K562 (cell line): ENCODE results near the gene ELMO1. TPM values are rescaled to one million over a fixed set of nuclear protein-coding genes. Genes with fewer than 3 reads are reported as not detected.

Experiments used
- ATAC-seq: fragments of 200-7000 bp; cut with Tn5 transposase; 3 replicates; pipeline ENCODE4 v1.9.1; 2020; ENCODE audit warnings: moderate library complexity
- BruUV-seq: library from RNA; stranded (reverse); fragments of 400-500 nt; replicated peaks from 2 replicates; lab custom pipeline; 2021; lab: Mats Ljungman, UMichigan
- CTCF ChIA-PET: fragments of 300-600 bp; formaldehyde crosslinking; extraction: SDS; loops from one replicate; lab custom pipeline; 2021; ENCODE audit warnings: low intra/inter-chr PET ratio; lab: Yijun Ruan, JAX
- POLR2A ChIA-PET: fragments of 300-600, 350-650 bp; sonication (Branson Sonifier 250); formaldehyde crosslinking; extraction: SDS; loops from one replicate; lab custom pipeline; 2021; ENCODE audit warnings: antibody characterized with exemption, inconsistent platforms; lab: Yijun Ruan, JAX
- DNase-seq, 4 experiments: peaks; one replicate each; pipeline versions ENCODE4 v3.0.0 to v3.0.0-alpha.2; 2011 to 2018; ENCODE audit warnings: low spot score in 3 of 4, mixed read lengths in 3 of 4; ENCODE audit errors: extremely low read depth in 1 of 4
- FAIRE-seq: peaks from 2 replicates; lab custom pipeline; 2011; peaks lifted over from hg19 to GRCh38; lab: Jason Lieb, UNC
- H2AFZ ChIP-seq: 2 replicates; pipeline ENCODE4 v1.6.0; 2011; ENCODE audit warnings: low read depth, low read length, control low read depth, inconsistent platforms
- H3K27ac ChIP-seq: fragments of 200-600 bp; 3 replicates; pipeline ENCODE4 v1.8.0; 2011; ENCODE audit warnings: low read depth, mild to moderate bottlenecking, control low read depth, inconsistent platforms, low read length, moderate library complexity, mixed read lengths; ENCODE audit errors: extremely low read depth
- H3K27me3 ChIP-seq, 2 experiments: fragments of 300-600 bp in 1 of 2; 2 replicates in 1 of 2; 3 replicates in 1 of 2; pipeline versions ENCODE4 v1.6.0 to v1.8.0; 2011; ENCODE audit warnings: inconsistent platforms in 2 of 2, low read length in 2 of 2, mild to moderate bottlenecking in 1 of 2, mixed read lengths in 1 of 2, moderate library complexity in 1 of 2; ENCODE audit not compliant: control insufficient read depth in 2 of 2, insufficient read depth in 2 of 2
- H3K36me3 ChIP-seq: fragments of 300-600 bp; 3 replicates; pipeline ENCODE4 v1.8.0; 2011; ENCODE audit warnings: mild to moderate bottlenecking, low read length, inconsistent platforms; ENCODE audit not compliant: control insufficient read depth, insufficient read depth
- H3K4me1 ChIP-seq, 2 experiments: fragments of 200-600 bp in 1 of 2; replicated peaks in 1 of 2; 2 replicates in 1 of 2; 3 replicates in 1 of 2; pipeline versions ENCODE4 v1.5.1 to v1.8.0; 2011; ENCODE audit warnings: inconsistent platforms in 2 of 2, low read length in 2 of 2, mild to moderate bottlenecking in 1 of 2, mixed read lengths in 1 of 2, moderate library complexity in 1 of 2; ENCODE audit not compliant: control insufficient read depth in 2 of 2, insufficient read depth in 2 of 2
- H3K4me2 ChIP-seq: 2 replicates; pipeline ENCODE4 v1.6.1; 2011; ENCODE audit warnings: low read length, control low read depth, inconsistent platforms, mixed read lengths; ENCODE audit not compliant: insufficient read depth
- H3K4me3 ChIP-seq: fragments of 200-600 bp; sonication (generic), shearing (Covaris generic); 2 replicates; pipeline ENCODE4 v1.5.1; 2016; ENCODE audit warnings: control low read depth, inconsistent platforms
- H3K79me2 ChIP-seq: fragments of 200-600 bp; 3 replicates; pipeline ENCODE4 v1.8.0; 2011; ENCODE audit warnings: low read length, inconsistent platforms; ENCODE audit not compliant: control insufficient read depth, insufficient read depth
- H3K9ac ChIP-seq, 2 experiments: 2 replicates each; pipeline versions ENCODE4 v1.6.0 to v1.6.1; 2011; ENCODE audit warnings: low read depth in 2 of 2, low read length in 2 of 2, control low read depth in 1 of 2, inconsistent platforms in 1 of 2, mild to moderate bottlenecking in 1 of 2, mixed read lengths in 1 of 2; ENCODE audit not compliant: insufficient read depth in 1 of 2
- H3K9me1 ChIP-seq: one replicate; pipeline ENCODE4 v1.6.0; 2011; ENCODE audit warnings: inconsistent platforms, mild to moderate bottlenecking, low read length, moderate library complexity; ENCODE audit not compliant: control insufficient read depth, insufficient read depth
- H3K9me3 ChIP-seq: replicated peaks from 2 replicates; pipeline ENCODE4 v1.5.1; 2011; ENCODE audit warnings: low read depth, low read length, inconsistent platforms; ENCODE audit not compliant: control insufficient read depth, insufficient read depth
- H4K20me1 ChIP-seq: replicated peaks from 2 replicates; pipeline ENCODE4 v1.6.1; 2011; ENCODE audit warnings: low read length, inconsistent platforms, mixed read lengths; ENCODE audit not compliant: control insufficient read depth, insufficient read depth
- ARHGAP35 ChIP-seq: fragments of 450-650 bp; IDR thresholded peaks from 2 replicates; pipeline ENCODE4 v1.6.1; 2018; ENCODE audit not compliant: partially characterized antibody
- BCL6 ChIP-seq: fragments of 250-450 bp; sonication (Bioruptor Pico); IDR thresholded peaks from 2 replicates; pipeline ENCODE4 v1.4.0; 2020
- BDP1 ChIP-seq: IDR thresholded peaks from 3 replicates; pipeline ENCODE4 v1.6.1; 2011; ENCODE audit not compliant: insufficient read length, insufficient read depth
- COPS2 ChIP-seq: fragments of 450-650 bp; conservative IDR thresholded peaks from 2 replicates; pipeline ENCODE4 v1.6.1; 2016; ENCODE audit warnings: mild to moderate bottlenecking, moderate library complexity
- EP400 ChIP-seq: fragments of 450-650 bp; IDR thresholded peaks from 2 replicates; pipeline ENCODE4 v1.6.1; 2017; ENCODE audit warnings: antibody characterized with exemption, mild to moderate bottlenecking, moderate library complexity
- FOS ChIP-seq: IDR thresholded peaks from 3 replicates; pipeline ENCODE4 v1.6.1; 2011; ENCODE audit not compliant: insufficient read length; ENCODE audit errors: extremely low read depth
- FOXK2 ChIP-seq, 2 experiments: fragments of 450-650 bp; IDR thresholded peaks in 1 of 2; conservative IDR thresholded peaks in 1 of 2; 2 replicates each; pipeline ENCODE4 v1.6.1; 2016; ENCODE audit warnings: low read depth in 2 of 2, mild to moderate bottlenecking in 1 of 2
- MCM5 ChIP-seq: fragments of 450-650 bp; IDR thresholded peaks from 2 replicates; pipeline ENCODE4 v1.6.1; 2016; ENCODE audit warnings: low read depth
- MCM7 ChIP-seq, 2 experiments: fragments of 450-650 bp; IDR thresholded peaks; 2 replicates each; pipeline ENCODE4 v1.6.1; 2016 to 2018
- PML ChIP-seq: IDR thresholded peaks from 2 replicates; pipeline ENCODE4 v1.6.1; 2012; ENCODE audit warnings: low read length, inconsistent platforms
- RAD51 ChIP-seq: fragments of 450-650 bp; IDR thresholded peaks from 2 replicates; pipeline ENCODE4 v1.7.1; 2016; ENCODE audit warnings: low read depth, mild to moderate bottlenecking, borderline replicate concordance
- SLC30A9 ChIP-seq: fragments of 250-450 bp; sonication (Bioruptor Pico); IDR thresholded peaks from 2 replicates; pipeline ENCODE4 v1.8.0; 2022; ENCODE audit warnings: mild to moderate bottlenecking, moderate library complexity
- SMAD4 ChIP-seq: fragments of 250-450 bp; sonication (Bioruptor Pico); conservative IDR thresholded peaks from 2 replicates; pipeline ENCODE4 v1.8.0; 2021; ENCODE audit warnings: inconsistent platforms, mild to moderate bottlenecking, moderate library complexity
- XRCC5 ChIP-seq: fragments of 200-400 bp; formaldehyde crosslinking; IDR thresholded peaks from 2 replicates; pipeline ENCODE4 v1.6.1; 2017; ENCODE audit warnings: low read depth, mild to moderate bottlenecking, low read length
- ZC3H8 ChIP-seq: fragments of 450-650 bp; IDR thresholded peaks from 2 replicates; pipeline ENCODE4 v1.6.1; 2017
- ZNF232 ChIP-seq: sonication (generic); formaldehyde crosslinking; IDR thresholded peaks from 2 replicates; pipeline ENCODE4 v1.8.0; 2022; ENCODE audit warnings: mild to moderate bottlenecking, missing genetic modification reagents
- WGBS: fragments of 100-300 bp; shearing (Covaris generic); methylation state at CpG from one replicate; pipeline ENCODE4 v1.1.6; 2016; ENCODE audit warnings: low coverage, mixed read lengths; ENCODE audit not compliant: insufficient coverage; ENCODE audit errors: missing lambda C conversion rate; 5-methylcytosine and 5-hydroxymethylcytosine counted together
- in situ Hi-C: fragments of 300-500 bp; cut with MboI; formaldehyde crosslinking; loops from 4 replicates; pipeline ENCODE4 v1.15.0; 2018; ENCODE audit warnings: inconsistent platforms, mixed read lengths
- intact Hi-C: fragments of 100-400 bp; cut with micrococcal nuclease; formaldehyde crosslinking; loops from 2 replicates; pipeline ENCODE4 v1.14.2; 2022
- polyA plus RNA-seq, 8 experiments: library from polyadenylated mRNA; depleted of rRNA in 4 of 8; stranded (reverse) in 5 of 8; unstranded in 3 of 8; fragments of >200 nt; fragmentation: Nextera tagmentation in 2 of 8; fragmentation: Illumina TruSeq in 1 of 8; extraction: Ambion mirVana in 2 of 8; extraction: Trizol in 1 of 8; gene quantifications; 2 replicates each; pipeline versions ENCODE4 v1.2.1 to v1.2.3, GENCODE V29; 2011 to 2014; ENCODE audit warnings: inconsistent platforms in 1 of 8, missing spikeins in 1 of 8
- total RNA-seq, 7 experiments: library from RNA; depleted of rRNA in 6 of 7; stranded (reverse); fragments of >200 nt in 6 of 7; fragmentation: Illumina TruSeq in 2 of 7; extraction: Trizol in 2 of 7; gene quantifications; 2 replicates each; pipeline versions ENCODE4 v1.2.1 to v1.2.3, GENCODE V29; 2011 to 2021; ENCODE audit warnings: low replicate concordance in 1 of 7
- TF ChIP-seq, protein P1 (sequence below): fragments of 250-450 bp; sonication (Bioruptor Pico); IDR thresholded peaks from 2 replicates; pipeline ENCODE4 v1.9.0; 2021; ENCODE audit warnings: mild to moderate bottlenecking
- TF ChIP-seq, protein P2 (sequence below): fragments of 250-450 bp; sonication (Bioruptor Pico); IDR thresholded peaks from 2 replicates; pipeline ENCODE4 v1.6.1; 2021; ENCODE audit warnings: mild to moderate bottlenecking

Gene ELMO1
- total and polyA plus RNA-seq, 9 of the 15 experiments (the other 6 are each of a cell fraction or from before 2014, with no cell fraction given), result 0.36 to 7.2 (median 3.6) TPM

DNA sequence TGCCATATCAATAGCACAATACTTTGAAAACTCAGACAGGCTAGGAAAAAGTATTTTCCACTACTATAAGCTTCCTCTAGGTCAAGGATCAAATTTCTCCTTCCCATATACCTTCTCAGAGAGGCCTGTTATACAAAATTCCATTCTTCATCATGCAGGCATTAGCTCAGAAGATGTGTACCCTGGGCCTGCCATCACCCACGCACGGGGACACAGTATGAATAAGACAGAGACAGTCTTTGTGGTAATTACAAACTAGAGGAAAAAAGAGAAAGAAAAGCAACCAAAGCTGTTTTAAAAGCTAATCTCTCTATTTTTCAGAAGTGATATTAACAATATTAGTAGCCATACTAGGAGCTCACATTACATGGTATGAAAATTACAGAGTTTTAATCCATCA is 487.6 kb downstream of the ELMO1 start:
- ATAC-seq (no peak), DNase-seq (no peak)

DNA sequence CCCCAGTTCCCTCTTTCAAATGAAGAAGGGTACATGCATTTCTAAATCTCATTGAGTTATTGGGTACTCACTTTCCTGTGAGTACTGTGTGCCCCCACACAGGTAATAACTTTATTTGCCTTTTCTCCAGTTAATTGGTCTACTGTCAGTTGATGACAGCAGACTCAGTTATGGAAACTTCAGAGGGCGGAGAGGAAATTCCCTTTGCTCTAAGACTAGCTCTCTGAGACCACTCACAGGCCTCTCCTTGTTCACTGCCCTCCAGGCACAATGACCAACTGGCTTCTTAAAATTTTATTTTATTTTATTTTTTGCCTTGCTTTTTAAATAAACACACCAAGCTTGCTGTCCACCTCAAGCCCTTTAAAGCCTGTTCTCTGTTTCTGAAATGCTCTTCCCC is 488.6 kb downstream of the ELMO1 start:
- DNase-seq (no peak), ATAC-seq (no peak), FAIRE-seq (no peak)
- BruUV-seq, result no TSS peak
- H3K9me1 ChIP-seq, result no peaks in the 10 kb centered on the region
- H3K9ac ChIP-seq, result no peak overlapping the region
- H2AFZ ChIP-seq, result no peak overlapping the region
- WGBS, result 7% methylated on average over 1 of the region's 1 CpG
- no peak for TF ChIP-seq EP400
- no peak for TF ChIP-seq XRCC5
- TF ChIP-seq, protein P1, sequence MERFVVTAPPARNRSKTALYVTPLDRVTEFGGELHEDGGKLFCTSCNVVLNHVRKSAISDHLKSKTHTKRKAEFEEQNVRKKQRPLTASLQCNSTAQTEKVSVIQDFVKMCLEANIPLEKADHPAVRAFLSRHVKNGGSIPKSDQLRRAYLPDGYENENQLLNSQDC (CRISPR knock-in tag), result no peak
- TF ChIP-seq MCM5, result no peak
- no peak for TF ChIP-seq SMAD4
- TF ChIP-seq SLC30A9 (CRISPR knock-in tag), result no peak
- no peak for TF ChIP-seq BCL6 (CRISPR knock-in tag)
- no peak for TF ChIP-seq PML
- H3K36me3 ChIP-seq, result no peaks in the 10 kb centered on the region
- ChIA-PET POLR2A (no interaction called here), CTCF (no interaction called here)
- in situ Hi-C loops (no loop called here), intact Hi-C loops (no loop called here)
- H3K27ac ChIP-seq, result no peak overlapping the region
- no peaks in the 10 kb centered on the region for H3K27me3 ChIP-seq
- no peaks in the 10 kb centered on the region for H3K79me2 ChIP-seq
- H3K9me3 ChIP-seq, result no peaks in the 10 kb centered on the region
- H3K4me1 ChIP-seq, result no peaks in the 10 kb centered on the region
- H3K4me3 ChIP-seq, result no peak overlapping the region
- H3K4me2 ChIP-seq, result no peak overlapping the region
- H4K20me1 ChIP-seq, result no peaks in the 10 kb centered on the region

More for the DNA sequence above, 487.6 kb downstream of the ELMO1 start:
- no peaks in the 10 kb centered on the region for H3K79me2 ChIP-seq
- H3K4me1 ChIP-seq, result no peaks in the 10 kb centered on the region
- no peaks in the 10 kb centered on the region for H3K9me3 ChIP-seq
- FAIRE-seq, result no peak
- no peaks in the 10 kb centered on the region for H4K20me1 ChIP-seq
- in situ Hi-C loops, result no loop called here
- H3K4me3 ChIP-seq, result no peak overlapping the region
- no peaks in the 10 kb centered on the region for H3K27me3 ChIP-seq
- CTCF ChIA-PET, result no interaction called here
- no TSS peak for BruUV-seq
- TF ChIP-seq FOXK2 (conservative IDR thresholded peaks at IDR 0.05 in 1 of 2, IDR thresholded peaks at IDR 0.05 in 1 of 2; ENCODE audit: low read depth in 2 of 2) (no peak), ZC3H8 (no peak), ZNF232 (CRISPR knock-in tag) (no peak), BDP1 (no peak), BCL6 (CRISPR knock-in tag) (no peak), FOS (no peak), MCM7 (IDR thresholded peaks at IDR 0.05) (no peak), ARHGAP35 (no peak), RAD51 (no peak), COPS2 (no peak)
- TF ChIP-seq, protein P2, sequence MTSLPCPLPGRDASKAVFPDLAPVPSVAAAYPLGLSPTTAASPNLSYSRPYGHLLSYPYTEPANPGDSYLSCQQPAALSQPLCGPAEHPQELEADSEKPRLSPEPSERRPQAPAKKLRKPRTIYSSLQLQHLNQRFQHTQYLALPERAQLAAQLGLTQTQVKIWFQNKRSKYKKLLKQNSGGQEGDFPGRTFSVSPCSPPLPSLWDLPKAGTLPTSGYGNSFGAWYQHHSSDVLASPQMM (CRISPR knock-in tag), result no peak
- TF ChIP-seq, all 486 proteins: peak for 0
- POLR2A ChIA-PET, result interaction anchor here (0.9 kb wide), 1 partner anchor 12 kb away, joined by 4 read pairs; no protein-coding TSS in a partner anchor
- Histone ChIP-seq H3K9ac (no peak overlapping the region), H3K36me3 (no peaks in the 10 kb centered on the region), H3K9me1 (no peaks in the 10 kb centered on the region), H2AFZ (no peak overlapping the region), H3K4me2 (no peak overlapping the region), H3K27ac (no peak overlapping the region)
- intact Hi-C loops, result no loop called here
- WGBS, result 0% methylated on average over 2 of the region's 2 CpGs
